Naive thymus-derived CD8-positive, alpha-beta T cell (primary cell): ENCODE results near the gene MRPS6. TPM values are rescaled to one million over a fixed set of nuclear protein-coding genes. Genes with fewer than 3 reads are reported as not detected.
A peak's percentile ranks its signal among the peaks of the same experiment; 100 is the strongest.

ENCODE experiments used
- ATAC-seq, 2 donors: fragments of 150-1000 bp; cut with Tn5 transposase in 1 of 2; sonication (Bioruptor Pico), chemical (Tn5 transposase) in 1 of 2; 1 replicate in 1 of 2; 2 replicates in 1 of 2; pipeline ENCODE4 v1.10.0; 2021; ENCODE audit warnings: mild to moderate bottlenecking in 2 of 2, moderate library complexity in 2 of 2
- POLR2A ChIA-PET: fragments of 350-600 bp; sonication (Branson Sonifier 250); formaldehyde crosslinking; loops from one replicate; lab custom pipeline; 2021; ENCODE audit warnings: antibody characterized with exemption; lab: Charles Lee
- DNase-seq, 10 donors: peaks; one replicate each; pipeline versions ENCODE4 v3.0.0 to v3.0.0-alpha.2; 2020 to 2022
- H3K27ac Mint-ChIP-seq, 10 donors: one replicate each; pipeline ENCODE4 v1.8.0; 2020 to 2022; ENCODE audit warnings: mild to moderate bottlenecking in 10 of 10, mixed read lengths in 10 of 10, moderate library complexity in 4 of 10, inconsistent platforms in 1 of 10
- H3K27me3 Mint-ChIP-seq, 5 donors: one replicate each; pipeline ENCODE4 v1.8.0; 2021 to 2022; ENCODE audit warnings: mixed read lengths in 5 of 5
- H3K36me3 Mint-ChIP-seq, 3 donors: one replicate each; pipeline ENCODE4 v1.8.0; 2020 to 2022; ENCODE audit warnings: mixed read lengths in 3 of 3, mild to moderate bottlenecking in 2 of 3, inconsistent platforms in 1 of 3
- H3K4me1 Mint-ChIP-seq, 4 donors: one replicate each; pipeline ENCODE4 v1.8.0; 2021 to 2022; ENCODE audit warnings: mixed read lengths in 4 of 4
- H3K4me3 Mint-ChIP-seq, 10 donors: one replicate each; pipeline ENCODE4 v1.8.0; 2020 to 2022; ENCODE audit warnings: mild to moderate bottlenecking in 10 of 10, mixed read lengths in 10 of 10, moderate library complexity in 6 of 10, inconsistent platforms in 1 of 10
- H3K9me3 Mint-ChIP-seq, 9 donors: one replicate each; pipeline ENCODE4 v1.8.0; 2020 to 2022; ENCODE audit warnings: mixed read lengths in 9 of 9, mild to moderate bottlenecking in 3 of 9, inconsistent platforms in 1 of 9, moderate library complexity in 1 of 9
- polyA plus RNA-seq, 3 donors: library from polyadenylated mRNA; unstranded; fragments of 300-500 nt; fragmentation: Illumina TruSeq; gene quantifications; one replicate each; pipeline ENCODE4 v1.2.3, GENCODE V29; 2021
- total RNA-seq, 8 experiments: library from RNA in 2 of 8; stranded (reverse) in 2 of 8; gene quantifications; one replicate each; pipeline ENCODE4 v1.2.3 and lab custom pipeline; 2021 to 2026

The MRPS6 gene
- total and polyA plus RNA-seq, 5 experiments from 2014 or later = 107 to 193 (median 170) TPM

DNA sequence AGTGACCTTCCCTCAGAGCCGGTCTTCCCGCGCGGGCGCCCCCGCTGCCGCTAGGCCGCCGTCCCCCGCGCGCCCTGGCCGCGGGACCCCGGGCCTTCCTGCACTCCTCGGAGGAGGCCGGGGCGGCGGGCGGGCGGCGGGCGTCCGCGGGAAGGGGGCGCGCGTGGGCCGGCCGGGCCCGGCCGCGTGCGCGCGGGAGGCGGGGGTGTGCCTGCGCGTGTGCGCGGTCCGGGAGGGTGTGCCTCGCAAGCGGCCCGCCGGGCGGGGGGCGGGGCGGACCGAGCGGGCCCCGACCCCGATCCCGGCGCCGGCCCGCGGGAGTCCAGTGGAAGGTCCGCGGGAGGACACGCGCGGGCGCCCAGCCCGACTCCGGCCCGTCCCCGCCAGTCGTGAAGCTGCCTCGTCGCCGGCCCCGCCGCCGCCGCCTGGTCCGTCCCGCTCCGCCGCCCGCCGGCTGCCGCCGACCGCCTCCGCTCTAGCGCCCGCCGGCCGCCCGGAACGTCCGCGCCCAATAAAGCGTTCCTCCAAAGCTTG, 438 bp downstream of the MRPS6 start:
- peak overlapping the region; percentile 88 to 95 (median 92) for H3K27ac Mint-ChIP-seq
- peaks cover 41 to 59% (median 49%) of the 10 kb centered on the region in 4 donors for H3K4me1 Mint-ChIP-seq
- H3K27me3 Mint-ChIP-seq = no peaks in the 10 kb centered on the region
- no peaks in the 10 kb centered on the region for H3K9me3 Mint-ChIP-seq
- peak overlapping the region; percentile 92 to 98 (median 96) for H3K4me3 Mint-ChIP-seq
- POLR2A ChIA-PET = interaction anchor here (0.5 to 6.2 kb wide), 20 partner anchors 10 to 150 kb away, joined by 3 to 71 read pairs (median 5); no protein-coding TSS in a partner anchor
- peaks cover 0 to 5% (median 0%) of the 10 kb centered on the region in 3 donors for H3K36me3 Mint-ChIP-seq
- DNase-seq = peak in 5 of 10 donors; percentile 2 to 56 (median 51)
- ATAC-seq = peak; percentile 53 to 62

GRCh38 chr21:34074283-34075090, 1.1 kb downstream of the MRPS6 start:
- POLR2A ChIA-PET = interaction anchor here (0.5 to 6.2 kb wide), 16 partner anchors 11 to 150 kb away, joined by 3 to 71 read pairs (median 6); no protein-coding TSS in a partner anchor
- H3K27me3 Mint-ChIP-seq = no peaks in the 10 kb centered on the region
- H3K4me1 Mint-ChIP-seq = peaks cover 43 to 66% (median 55%) of the 10 kb centered on the region in 4 donors
- H3K4me3 Mint-ChIP-seq = peak overlapping the region; percentile 92 to 98 (median 96)
- ATAC-seq = peak in 1 of 2 donors; percentile 0
- H3K36me3 Mint-ChIP-seq = peaks cover 0 to 5% (median 0%) of the 10 kb centered on the region in 3 donors
- DNase-seq = peak in 6 of 10 donors; percentile 1 to 30 (median 17)
- H3K27ac Mint-ChIP-seq = peak overlapping the region; percentile 88 to 95 (median 92)
- H3K9me3 Mint-ChIP-seq = no peaks in the 10 kb centered on the region

GRCh38 chr21:34075091-34075425, 1.7 kb downstream of the MRPS6 start:
- H3K27me3 Mint-ChIP-seq = no peaks in the 10 kb centered on the region
- peak overlapping the region; percentile 88 to 95 (median 92) for H3K27ac Mint-ChIP-seq
- DNase-seq (no peak), ATAC-seq (no peak)
- no peaks in the 10 kb centered on the region for H3K9me3 Mint-ChIP-seq
- peaks cover 49 to 71% (median 61%) of the 10 kb centered on the region in 4 donors for H3K4me1 Mint-ChIP-seq
- peaks cover 0 to 5% (median 3%) of the 10 kb centered on the region in 3 donors for H3K36me3 Mint-ChIP-seq
- H3K4me3 Mint-ChIP-seq = peak overlapping the region; percentile 92 to 98 (median 96)
- POLR2A ChIA-PET = interaction anchor here (0.8 to 6.2 kb wide), 8 partner anchors 15 to 151 kb away, joined by 3 to 71 read pairs (median 13); no protein-coding TSS in a partner anchor

- peaks cover 0 to 12% (median 5%) of the 10 kb centered on the region in 3 donors for H3K36me3 Mint-ChIP-seq
- POLR2A ChIA-PET = interaction anchor here (0.8 to 6.2 kb wide), 6 partner anchors 14 to 152 kb away, joined by 3 to 71 read pairs (median 5); no protein-coding TSS in a partner anchor
- ATAC-seq (no peak), DNase-seq (peak in 2 of 10 donors; percentile 19 to 26)
- no peaks in the 10 kb centered on the region for H3K9me3 Mint-ChIP-seq
- H3K27ac Mint-ChIP-seq = peak overlapping the region; percentile 7 to 95 (median 86)
- H3K4me1 Mint-ChIP-seq = peaks cover 58 to 81% (median 70%) of the 10 kb centered on the region in 4 donors
- H3K27me3 Mint-ChIP-seq = no peaks in the 10 kb centered on the region
- H3K4me3 Mint-ChIP-seq = peak overlapping the region; percentile 92 to 98 (median 96)
Measured at GRCh38 chr21:34075760-34076660, 2.6 kb downstream of the MRPS6 start.

DNA sequence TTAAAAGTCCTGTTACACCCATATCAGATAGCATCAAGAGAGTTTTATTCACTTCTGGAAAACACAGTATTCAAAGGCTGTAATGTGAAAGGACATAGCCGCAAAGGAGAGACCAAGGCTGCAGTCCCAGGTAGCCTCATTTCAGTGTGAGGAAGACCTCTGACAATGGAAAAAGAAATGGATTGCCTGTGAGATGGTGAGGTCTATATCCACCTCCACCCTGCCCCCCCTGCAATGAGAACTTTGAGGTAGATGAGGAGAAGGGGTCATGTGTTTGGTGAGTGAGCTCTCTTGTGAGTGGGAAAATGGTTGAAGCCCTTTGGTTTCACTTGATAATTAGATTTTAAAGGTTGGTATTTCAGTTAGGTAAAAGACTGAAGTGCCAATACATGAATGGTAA, 3.5 kb downstream of the MRPS6 start:
- ATAC-seq = no peak
- no peaks in the 10 kb centered on the region for H3K27me3 Mint-ChIP-seq
- peaks cover 0 to 16% (median 5%) of the 10 kb centered on the region in 3 donors for H3K36me3 Mint-ChIP-seq
- H3K4me3 Mint-ChIP-seq = peak overlapping the region in 9 of 10 donors; percentile 64 to 96 (median 94)
- POLR2A ChIA-PET = interaction anchor here (6.2 kb wide), 1 partner anchor 128 kb away, joined by 71 read pairs; no protein-coding TSS in a partner anchor
- no peak for DNase-seq
- H3K27ac Mint-ChIP-seq = peak overlapping the region in 8 of 10 donors; percentile 9 to 93 (median 66)
- peaks cover 61 to 86% (median 78%) of the 10 kb centered on the region in 4 donors for H3K4me1 Mint-ChIP-seq
- no peaks in the 10 kb centered on the region for H3K9me3 Mint-ChIP-seq

DNA sequence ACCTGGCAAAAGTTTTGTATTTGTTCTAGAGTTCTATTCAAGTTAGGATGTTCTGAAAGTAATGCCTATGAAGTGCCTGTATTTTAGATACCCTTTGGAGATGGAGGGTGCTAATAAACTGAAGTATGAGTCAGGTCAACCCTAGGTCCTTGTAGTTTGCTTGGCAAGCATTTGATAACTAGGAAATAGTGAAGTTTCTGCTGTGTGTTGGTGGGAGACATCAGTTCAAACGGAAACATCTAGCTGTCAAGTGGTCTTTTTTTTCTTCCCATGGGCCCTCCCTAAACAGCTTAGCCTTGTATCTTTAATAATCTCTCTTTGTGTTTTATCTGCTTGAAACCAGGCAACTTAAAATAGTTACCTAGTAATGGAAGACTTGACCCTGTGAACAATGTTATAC, 4.5 kb downstream of the MRPS6 start:
- Mint-ChIP-seq H3K4me1 (peaks cover 63 to 87% (median 82%) of the 10 kb centered on the region in 4 donors), H3K36me3 (peaks cover 5 to 27% (median 5%) of the 10 kb centered on the region in 3 donors), H3K27ac (peak overlapping the region in 8 of 10 donors; percentile 9 to 89 (median 28)), H3K9me3 (no peaks in the 10 kb centered on the region), H3K27me3 (no peaks in the 10 kb centered on the region), H3K4me3 (peak overlapping the region; percentile 36 to 94 (median 68))
- POLR2A ChIA-PET = interaction anchor here (0.7 to 6.2 kb wide), 2 partner anchors 121 to 129 kb away, joined by 3 to 71 read pairs; no protein-coding TSS in a partner anchor
- ATAC-seq = no peak
- DNase-seq = no peak

GRCh38 chr21:34078915-34079314, 5.5 kb downstream of the MRPS6 start:
- H3K4me3 Mint-ChIP-seq = peak overlapping the region; percentile 31 to 94 (median 68)
- H3K36me3 Mint-ChIP-seq = peaks cover 11 to 34% (median 12%) of the 10 kb centered on the region in 3 donors
- no peaks in the 10 kb centered on the region for H3K9me3 Mint-ChIP-seq
- H3K27me3 Mint-ChIP-seq = no peaks in the 10 kb centered on the region
- peak in 5 of 10 donors; percentile 6 to 40 (median 26) for DNase-seq
- H3K27ac Mint-ChIP-seq = peak overlapping the region in 7 of 10 donors; percentile 9 to 89 (median 19)
- POLR2A ChIA-PET = interaction anchor here (1.3 kb wide), 1 partner anchor 35 kb away, joined by 3 read pairs; no protein-coding TSS in a partner anchor
- ATAC-seq = peak; percentile 20 to 51
- H3K4me1 Mint-ChIP-seq = peaks cover 70 to 98% (median 92%) of the 10 kb centered on the region in 4 donors

DNA sequence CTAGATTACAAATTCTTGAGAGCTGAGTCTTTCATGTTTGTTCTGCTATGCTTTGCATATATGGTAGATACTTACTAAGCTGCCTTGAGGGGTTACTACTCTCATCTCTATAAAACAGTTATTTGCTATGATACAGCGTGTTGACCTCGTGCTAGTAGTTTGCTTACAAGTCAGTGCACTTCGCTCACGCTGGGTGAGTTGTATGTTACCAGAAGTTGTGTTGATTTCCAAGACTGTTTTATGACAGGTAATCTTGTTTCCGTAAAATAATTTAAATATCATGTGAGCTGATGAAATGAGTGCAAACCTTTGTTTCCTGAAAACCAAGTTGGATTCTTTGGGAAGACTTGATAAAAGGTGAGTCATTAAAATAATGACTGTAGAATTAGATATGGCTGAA, 7.3 kb downstream of the MRPS6 start:
- H3K9me3 Mint-ChIP-seq = no peaks in the 10 kb centered on the region
- H3K4me3 Mint-ChIP-seq = peak overlapping the region in 8 of 10 donors; percentile 10 to 94 (median 62)
- DNase-seq (no peak), ATAC-seq (no peak)
- H3K4me1 Mint-ChIP-seq = peaks cover 60 to 96% (median 91%) of the 10 kb centered on the region in 4 donors
- no peaks in the 10 kb centered on the region for H3K27me3 Mint-ChIP-seq
- H3K36me3 Mint-ChIP-seq = peaks cover 6 to 39% (median 18%) of the 10 kb centered on the region in 3 donors
- H3K27ac Mint-ChIP-seq = peak overlapping the region in 1 of 10 donors; percentile 83
- POLR2A ChIA-PET = interaction anchor here (1.0 kb wide), 1 partner anchor 9 kb away, joined by 3 read pairs; no protein-coding TSS in a partner anchor

- ATAC-seq = no peak
- DNase-seq = no peak
- POLR2A ChIA-PET = no interaction called here
- H3K36me3 Mint-ChIP-seq = peaks cover 6 to 39% (median 18%) of the 10 kb centered on the region in 3 donors
- H3K9me3 Mint-ChIP-seq = no peaks in the 10 kb centered on the region
- peak overlapping the region in 3 of 10 donors; percentile 19 to 39 (median 24) for H3K4me3 Mint-ChIP-seq
- H3K27ac Mint-ChIP-seq = peak overlapping the region in 3 of 10 donors; percentile 33 to 78 (median 51)
- H3K4me1 Mint-ChIP-seq = peaks cover 45 to 76% (median 72%) of the 10 kb centered on the region in 4 donors
- no peaks in the 10 kb centered on the region for H3K27me3 Mint-ChIP-seq
Measured at GRCh38 chr21:34082769-34083168, 9.4 kb downstream of the MRPS6 start.

DNA sequence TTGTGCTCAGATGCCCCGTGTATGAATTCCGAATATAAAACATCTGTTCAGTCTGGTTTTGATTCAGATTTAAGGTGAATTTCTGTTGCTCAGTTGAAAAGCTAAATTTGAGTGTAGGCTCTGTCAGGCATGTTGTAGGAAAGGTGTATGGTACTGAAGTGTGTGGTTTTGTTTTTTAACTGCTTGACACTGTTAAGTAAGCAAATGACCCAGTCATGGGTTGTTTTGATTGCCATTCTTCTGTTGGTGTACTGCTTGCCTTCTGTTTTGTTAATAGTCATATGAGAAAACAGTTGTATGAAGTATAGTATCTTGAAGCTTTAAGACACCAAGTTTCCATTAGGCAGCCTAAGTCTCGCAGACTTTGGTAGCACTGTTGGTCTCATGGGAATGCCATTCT, 10.0 kb downstream of the MRPS6 start:
- DNase-seq (no peak), ATAC-seq (no peak)
- Mint-ChIP-seq H3K4me3 (peak overlapping the region in 8 of 10 donors; percentile 2 to 49 (median 15)), H3K27ac (peak overlapping the region in 3 of 10 donors; percentile 6 to 38 (median 9)), H3K27me3 (no peaks in the 10 kb centered on the region), H3K36me3 (peaks cover 6 to 39% (median 18%) of the 10 kb centered on the region in 3 donors), H3K9me3 (no peaks in the 10 kb centered on the region), H3K4me1 (peaks cover 41 to 70% (median 66%) of the 10 kb centered on the region in 4 donors)
- POLR2A ChIA-PET = no interaction called here

DNA sequence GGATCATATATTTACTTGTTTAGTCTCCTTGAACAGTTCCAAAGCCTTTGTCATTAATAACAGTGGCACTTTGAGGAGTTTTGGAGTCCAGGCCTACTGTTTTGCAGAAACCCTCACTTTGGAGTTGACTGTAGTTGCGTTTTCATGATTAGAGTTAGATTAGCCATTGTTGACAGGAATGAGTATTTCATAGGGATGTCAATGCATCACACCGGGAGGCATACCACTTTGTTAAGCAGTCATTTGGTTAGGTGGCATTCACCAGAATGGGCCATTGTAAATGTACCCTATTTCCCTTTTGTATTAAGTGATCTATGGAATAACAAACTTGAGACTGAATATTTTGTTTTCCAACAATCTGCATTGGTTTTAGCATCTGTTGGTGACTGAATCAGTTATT, 11.8 kb downstream of the MRPS6 start:
- ATAC-seq = no peak
- Mint-ChIP-seq H3K36me3 (peaks cover 6 to 40% (median 18%) of the 10 kb centered on the region in 3 donors), H3K4me1 (peaks cover 37 to 59% (median 57%) of the 10 kb centered on the region in 4 donors), H3K27me3 (no peaks in the 10 kb centered on the region), H3K9me3 (no peaks in the 10 kb centered on the region), H3K27ac (peak overlapping the region in 1 of 10 donors; percentile 33), H3K4me3 (peak overlapping the region in 3 of 10 donors; percentile 0 to 38 (median 23))
- DNase-seq = no peak
- POLR2A ChIA-PET = no interaction called here
